PC-3 (cell line): ENCODE measurements around the gene EPS8L3. TPM values are rescaled to one million over a fixed set of nuclear protein-coding genes. Genes with fewer than 3 reads are reported as not detected.
A peak's percentile ranks its signal among the peaks of the same experiment; 100 is the strongest.

Experiments used
- ATAC-seq: fragments of 200-7000 bp; cut with Tn5 transposase; 2 replicates; pipeline ENCODE4 v1.9.1; 2020; ENCODE audit warnings: mild to moderate bottlenecking, moderate library complexity
- BruUV-seq: library from RNA; stranded (reverse); fragments of 400-500 nt; replicated peaks from 2 replicates; lab custom pipeline; 2021; lab: Mats Ljungman, UMichigan
- CTCF ChIA-PET: fragments of 300-600 bp; sonication (Branson Sonifier 250); formaldehyde crosslinking; loops from one replicate; lab custom pipeline; 2022; ENCODE audit warnings: antibody characterized with exemption; lab: Charles Lee
- POLR2A ChIA-PET: fragments of 300-600 bp; sonication (Branson Sonifier 250); formaldehyde crosslinking; loops from one replicate; lab custom pipeline; 2022; ENCODE audit warnings: antibody characterized with exemption; ENCODE audit not compliant: unreplicated experiment; lab: Charles Lee
- DNase-seq: peaks from one replicate; pipeline ENCODE4 v3.0.0-alpha.2; 2015
- H2AFZ ChIP-seq: fragments of 300-600 bp; sonication (generic); 2 replicates; pipeline ENCODE4 v1.6.0; 2016; ENCODE audit warnings: antibody characterized with exemption, low read length
- H3F3A ChIP-seq: fragments of 300-600 bp; sonication (generic); one replicate; pipeline ENCODE4 v1.6.0; 2017; ENCODE audit warnings: antibody characterized with exemption, low read length, control low read depth, mild to moderate bottlenecking; ENCODE audit not compliant: unreplicated experiment
- H3K27ac ChIP-seq: fragments of 300-600 bp; sonication (generic); 2 replicates; pipeline ENCODE4 v1.5.1; 2016; ENCODE audit warnings: mild to moderate bottlenecking, low read length
- H3K27me3 ChIP-seq: fragments of 300-600 bp; sonication (generic); 2 replicates; pipeline ENCODE4 v1.6.1; 2016; ENCODE audit warnings: low read length, mixed read lengths
- H3K36me3 ChIP-seq: fragments of 300-600 bp; sonication (generic); 2 replicates; pipeline ENCODE4 v1.6.1; 2016; ENCODE audit warnings: low read depth, mixed run types, low read length, mixed read lengths
- H3K4me1 ChIP-seq: fragments of 300-600 bp; sonication (generic); 2 replicates; pipeline ENCODE4 v1.5.1; 2016; ENCODE audit warnings: low read length; ENCODE audit not compliant: insufficient read depth
- H3K4me2 ChIP-seq: fragments of 300-600 bp; sonication (generic); 2 replicates; pipeline ENCODE4 v1.6.0; 2016; ENCODE audit warnings: low read length
- H3K4me3 ChIP-seq: fragments of 300-600 bp; sonication (generic); 2 replicates; pipeline ENCODE4 v1.5.1; 2016; ENCODE audit warnings: mild to moderate bottlenecking, low read length, mixed read lengths
- H3K79me2 ChIP-seq: fragments of 300-600 bp; sonication (generic); 2 replicates; pipeline ENCODE4 v1.6.1; 2017; ENCODE audit warnings: low read length, mixed read lengths
- H3K9ac ChIP-seq: fragments of 300-600 bp; sonication (generic); 2 replicates; pipeline ENCODE4 v1.6.0; 2016; ENCODE audit warnings: mild to moderate bottlenecking, low read length
- H3K9me2 ChIP-seq: fragments of 300-600 bp; sonication (generic); replicated peaks from 2 replicates; pipeline ENCODE4 v1.6.1; 2016; ENCODE audit warnings: mixed run types, low read length, mixed read lengths
- H3K9me3 ChIP-seq: fragments of 300-600 bp; sonication (generic); 2 replicates; pipeline ENCODE4 v1.6.1; 2016; ENCODE audit warnings: low read length, mixed read lengths
- H4K20me1 ChIP-seq: fragments of 300-600 bp; sonication (generic); 2 replicates; pipeline ENCODE4 v1.6.1; 2016; ENCODE audit warnings: low read length, mixed read lengths
- CTCF ChIP-seq: fragments of 300-600 bp; sonication (generic); conservative IDR thresholded peaks from 2 replicates; pipeline ENCODE4 v1.5.1; 2017; ENCODE audit warnings: antibody characterized with exemption, low read depth, mild to moderate bottlenecking, low read length
- EZH2 ChIP-seq: fragments of 300-600 bp; sonication (generic); IDR thresholded peaks from one replicate; pipeline ENCODE4 v1.6.1; 2017; ENCODE audit warnings: antibody characterized with exemption, mild to moderate bottlenecking, low read length; ENCODE audit not compliant: unreplicated experiment
- EZH2phosphoT487 ChIP-seq: fragments of 300-600 bp; sonication (generic); IDR thresholded peaks from 2 replicates; pipeline ENCODE4 v1.6.1; 2018; ENCODE audit warnings: mild to moderate bottlenecking, antibody characterized with exemption, low read length, borderline replicate concordance
- intact Hi-C: fragments of 100-400 bp; cut with micrococcal nuclease; formaldehyde crosslinking; loops from 2 replicates; pipeline ENCODE4 v1.9.0; 2023
- total RNA-seq: library from RNA; depleted of rRNA; stranded (reverse); fragments of >200 nt; gene quantifications from 2 replicates; pipeline ENCODE4 v1.2.3, GENCODE V29; 2014

Gene EPS8L3
- total RNA-seq, 1 experiment from 2014 or later = not detected

- intact Hi-C loops = no loop called here
- Histone ChIP-seq H4K20me1 (no peaks in the 10 kb centered on the region), H3K27me3 (no peaks in the 10 kb centered on the region), H3K9me2 (no peaks in the 10 kb centered on the region), H3K27ac (no peak overlapping the region), H3K36me3 (no peaks in the 10 kb centered on the region), H3F3A (no peaks in the 10 kb centered on the region), H3K4me2 (no peak overlapping the region), H3K9me3 (no peaks in the 10 kb centered on the region), H3K4me3 (no peak overlapping the region), H3K79me2 (no peaks in the 10 kb centered on the region), H3K9ac (no peak overlapping the region), H3K4me1 (peaks cover 52% of the 10 kb centered on the region), H2AFZ (no peak overlapping the region)
- peak; percentile 39 for DNase-seq
- ChIA-PET CTCF (interaction anchor here (0.6 to 0.7 kb wide), 2 partner anchors 39 to 196 kb away, joined by 4 read pairs; partner anchors contain the start of gene AHCYL1), POLR2A (no interaction called here)
- TF ChIP-seq EZH2 (no peak), CTCF (peak; percentile 52; the same call in 1 of the 2 replicates)
- ATAC-seq = peak; percentile 44
- BruUV-seq = no TSS peak
Observed at GRCh38 chr1:109788695-109789521, 25.2 kb upstream of the EPS8L3 start.

GRCh38 chr1:109787845-109788601 lies 24.3 kb upstream of the EPS8L3 start:
- Histone ChIP-seq H4K20me1 (no peaks in the 10 kb centered on the region), H3K4me1 (peaks cover 54% of the 10 kb centered on the region), H3K36me3 (no peaks in the 10 kb centered on the region), H3K79me2 (no peaks in the 10 kb centered on the region), H3K4me3 (no peak overlapping the region), H3K9ac (no peak overlapping the region), H3K27ac (peak overlapping the region; percentile 55), H3K9me3 (no peaks in the 10 kb centered on the region), H3K9me2 (no peaks in the 10 kb centered on the region), H2AFZ (no peak overlapping the region), H3K4me2 (no peak overlapping the region), H3F3A (no peaks in the 10 kb centered on the region), H3K27me3 (no peaks in the 10 kb centered on the region)
- no peak for TF ChIP-seq EZH2phosphoT487
- no peak for TF ChIP-seq EZH2
- no peak for TF ChIP-seq CTCF
- ChIA-PET CTCF (interaction anchor here (0.6 kb wide), 1 partner anchor 113 kb away, joined by 4 read pairs; no protein-coding TSS in a partner anchor), POLR2A (no interaction called here)
- BruUV-seq = no TSS peak
- DNase-seq = no peak
- intact Hi-C loops = loop anchor here (2.0 kb wide), 1 partner anchor 41 kb away; no protein-coding TSS in a partner anchor
- ATAC-seq = no peak
